22Rv1 (cell line): Measurements from ENCODE around the gene GFI1B.
"Not testable (repeated sequence)": the region's sequence is repeated elsewhere in the genome, so short reads cannot be mapped to it uniquely, and the experiment has no call there.

ENCODE experiments used
- H3K27ac ChIP-seq: fragments of 450-650 bp; 2 replicates; pipeline ENCODE4 v1.5.1; 2017
- ZFX ChIP-seq: fragments of 450-650 bp; IDR thresholded peaks from 2 replicates; pipeline ENCODE4 v1.6.1; 2017; ENCODE audit warnings: antibody characterized with exemption, borderline replicate concordance
- TF ChIP-seq, protein P1 (sequence below): fragments of 450-650 bp; IDR thresholded peaks from 2 replicates; pipeline ENCODE4 v1.5.1; 2017; ENCODE audit warnings: mild to moderate bottlenecking

Gene GFI1B

DNA sequence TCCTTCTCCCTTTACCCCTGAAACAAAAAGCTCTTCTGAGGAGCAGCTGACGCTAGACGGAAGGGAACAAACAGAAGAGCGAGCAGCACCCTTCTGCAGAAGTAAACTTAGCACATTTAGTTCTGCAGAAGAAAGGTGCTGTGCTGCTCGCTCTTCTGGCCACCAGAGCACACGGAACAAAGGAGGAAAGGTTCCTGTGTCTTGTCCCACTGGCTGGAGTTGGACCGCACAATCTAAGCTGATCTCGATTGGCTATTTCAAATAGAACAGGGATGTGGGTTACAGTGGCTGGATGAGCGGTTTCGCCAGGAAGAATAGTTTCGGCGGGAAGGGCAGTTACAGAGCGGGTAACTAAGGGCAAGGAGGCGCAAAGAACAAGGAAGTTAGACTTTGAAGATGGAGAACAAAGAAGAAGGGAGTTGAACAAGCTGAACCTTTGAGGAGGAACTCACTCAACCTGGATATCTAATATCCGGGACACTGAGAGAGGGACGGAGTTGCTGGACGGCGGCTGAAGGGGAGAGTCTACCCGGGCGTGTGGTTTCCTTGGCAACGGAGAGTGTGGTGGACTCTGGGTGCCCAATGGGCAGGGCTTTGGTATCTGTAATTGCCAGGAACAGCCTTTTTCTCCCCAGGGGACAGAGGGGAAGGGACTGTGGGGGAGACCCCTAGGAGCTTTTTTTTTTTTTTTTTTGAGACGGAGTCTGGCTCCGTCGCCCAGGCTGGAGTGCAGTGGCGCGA, 59.5 kb downstream of the GFI1B start:
- H3K27ac ChIP-seq: no peak overlapping the region
- TF ChIP-seq ZFX: no peak
- TF ChIP-seq, protein P1, sequence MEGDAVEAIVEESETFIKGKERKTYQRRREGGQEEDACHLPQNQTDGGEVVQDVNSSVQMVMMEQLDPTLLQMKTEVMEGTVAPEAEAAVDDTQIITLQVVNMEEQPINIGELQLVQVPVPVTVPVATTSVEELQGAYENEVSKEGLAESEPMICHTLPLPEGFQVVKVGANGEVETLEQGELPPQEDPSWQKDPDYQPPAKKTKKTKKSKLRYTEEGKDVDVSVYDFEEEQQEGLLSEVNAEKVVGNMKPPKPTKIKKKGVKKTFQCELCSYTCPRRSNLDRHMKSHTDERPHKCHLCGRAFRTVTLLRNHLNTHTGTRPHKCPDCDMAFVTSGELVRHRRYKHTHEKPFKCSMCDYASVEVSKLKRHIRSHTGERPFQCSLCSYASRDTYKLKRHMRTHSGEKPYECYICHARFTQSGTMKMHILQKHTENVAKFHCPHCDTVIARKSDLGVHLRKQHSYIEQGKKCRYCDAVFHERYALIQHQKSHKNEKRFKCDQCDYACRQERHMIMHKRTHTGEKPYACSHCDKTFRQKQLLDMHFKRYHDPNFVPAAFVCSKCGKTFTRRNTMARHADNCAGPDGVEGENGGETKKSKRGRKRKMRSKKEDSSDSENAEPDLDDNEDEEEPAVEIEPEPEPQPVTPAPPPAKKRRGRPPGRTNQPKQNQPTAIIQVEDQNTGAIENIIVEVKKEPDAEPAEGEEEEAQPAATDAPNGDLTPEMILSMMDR: no peak

DNA sequence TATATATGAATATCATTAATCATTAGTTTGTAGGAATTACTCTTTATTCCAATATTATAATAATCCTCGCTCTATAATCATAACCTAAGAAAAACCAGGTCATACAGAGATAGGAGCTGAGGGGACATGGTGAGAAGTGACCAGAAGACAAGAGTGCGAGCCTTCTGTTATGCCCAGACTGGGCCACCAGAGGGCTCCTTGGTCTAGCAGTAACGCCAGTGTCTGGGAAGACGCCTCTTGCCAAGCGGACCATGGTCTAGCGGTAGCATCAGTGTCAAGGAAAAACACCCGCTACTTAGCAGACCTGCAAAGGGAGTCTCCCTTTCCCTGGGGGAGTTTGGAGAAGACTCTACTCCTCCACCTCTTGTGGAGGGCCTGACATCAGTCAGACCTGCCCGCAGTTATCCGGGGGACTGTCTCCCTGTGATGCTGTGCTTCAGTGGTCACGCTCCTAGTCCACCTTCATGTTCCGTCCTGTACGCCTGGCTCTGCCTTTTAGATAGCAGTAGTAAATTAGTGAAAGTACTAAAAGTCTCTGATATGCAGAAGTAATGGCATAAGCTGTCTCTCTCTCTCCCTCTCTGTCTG, 62.5 kb downstream of the GFI1B start:
- not testable (repeated sequence) for H3K27ac ChIP-seq
- TF ChIP-seq, protein P1: peak; percentile 73
